ENCODE data around the gene EPGN.

EPGN gene

GRCh38 chr4:74311696-74312313 is 3.5 kb downstream of the EPGN start:
- TF ChIP-seq, protein P1, sequence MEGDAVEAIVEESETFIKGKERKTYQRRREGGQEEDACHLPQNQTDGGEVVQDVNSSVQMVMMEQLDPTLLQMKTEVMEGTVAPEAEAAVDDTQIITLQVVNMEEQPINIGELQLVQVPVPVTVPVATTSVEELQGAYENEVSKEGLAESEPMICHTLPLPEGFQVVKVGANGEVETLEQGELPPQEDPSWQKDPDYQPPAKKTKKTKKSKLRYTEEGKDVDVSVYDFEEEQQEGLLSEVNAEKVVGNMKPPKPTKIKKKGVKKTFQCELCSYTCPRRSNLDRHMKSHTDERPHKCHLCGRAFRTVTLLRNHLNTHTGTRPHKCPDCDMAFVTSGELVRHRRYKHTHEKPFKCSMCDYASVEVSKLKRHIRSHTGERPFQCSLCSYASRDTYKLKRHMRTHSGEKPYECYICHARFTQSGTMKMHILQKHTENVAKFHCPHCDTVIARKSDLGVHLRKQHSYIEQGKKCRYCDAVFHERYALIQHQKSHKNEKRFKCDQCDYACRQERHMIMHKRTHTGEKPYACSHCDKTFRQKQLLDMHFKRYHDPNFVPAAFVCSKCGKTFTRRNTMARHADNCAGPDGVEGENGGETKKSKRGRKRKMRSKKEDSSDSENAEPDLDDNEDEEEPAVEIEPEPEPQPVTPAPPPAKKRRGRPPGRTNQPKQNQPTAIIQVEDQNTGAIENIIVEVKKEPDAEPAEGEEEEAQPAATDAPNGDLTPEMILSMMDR (IDR thresholded peaks at IDR 0.05; ENCODE audit: low read depth, low read length), result peak; percentile 85
- no peak for TF ChIP-seq EZH2phosphoT487 (IDR thresholded peaks at IDR 0.05; ENCODE audit: low read depth)
- peaks cover 12% of the 10 kb centered on the region for H3K4me1 ChIP-seq (ENCODE audit: low read length)
- H3K36me3 ChIP-seq (replicated peaks; ENCODE audit: low read depth, low read length), result no peaks in the 10 kb centered on the region
- no peak overlapping the region for H3K4me3 ChIP-seq (ENCODE audit: low read length)
- H2AFZ ChIP-seq (ENCODE audit: low read depth, low read length), result no peak overlapping the region
- H3K9me3 ChIP-seq (ENCODE audit: insufficient read depth, low read length), result no peaks in the 10 kb centered on the region
- H3K9ac ChIP-seq (ENCODE audit: low read length), result no peak overlapping the region
- no peaks in the 10 kb centered on the region for H3K79me2 ChIP-seq (ENCODE audit: low read length)
- no peaks in the 10 kb centered on the region for H3K27me3 ChIP-seq (ENCODE audit: low read depth, low read length)
- peak overlapping the region; percentile 52 for H3K4me2 ChIP-seq (ENCODE audit: low read length)
- H3K27ac ChIP-seq (ENCODE audit: low read length), result no peak overlapping the region
- no peaks in the 10 kb centered on the region for H4K20me1 ChIP-seq (ENCODE audit: insufficient read depth, low read length)

GRCh38 chr4:74314329-74314728 is 6.1 kb downstream of the EPGN start:
- Histone ChIP-seq H4K20me1 (ENCODE audit: insufficient read depth, low read length) (no peaks in the 10 kb centered on the region), H3K27me3 (ENCODE audit: low read depth, low read length) (no peaks in the 10 kb centered on the region), H3K27ac (ENCODE audit: low read length) (no peak overlapping the region), H3K36me3 (replicated peaks; ENCODE audit: low read depth, low read length) (no peaks in the 10 kb centered on the region), H3K9me3 (ENCODE audit: insufficient read depth, low read length) (no peaks in the 10 kb centered on the region), H3K9ac (ENCODE audit: low read length) (no peak overlapping the region), H3K4me3 (ENCODE audit: low read length) (no peak overlapping the region), H3K4me2 (ENCODE audit: low read length) (no peak overlapping the region), H3K4me1 (ENCODE audit: low read length) (peaks cover 8% of the 10 kb centered on the region), H2AFZ (ENCODE audit: low read depth, low read length) (no peak overlapping the region), H3K79me2 (ENCODE audit: low read length) (no peaks in the 10 kb centered on the region)
- TF ChIP-seq, protein P1 (IDR thresholded peaks at IDR 0.05; ENCODE audit: low read depth, low read length), result no peak
- no peak for TF ChIP-seq EZH2phosphoT487 (IDR thresholded peaks at IDR 0.05; ENCODE audit: low read depth)

- no peaks in the 10 kb centered on the region for H3K36me3 ChIP-seq (replicated peaks; ENCODE audit: low read depth, low read length)
- H4K20me1 ChIP-seq (ENCODE audit: insufficient read depth, low read length), result no peaks in the 10 kb centered on the region
- H3K9me3 ChIP-seq (ENCODE audit: insufficient read depth, low read length), result no peaks in the 10 kb centered on the region
- no peak overlapping the region for H3K4me3 ChIP-seq (ENCODE audit: low read length)
- TF ChIP-seq EZH2phosphoT487 (IDR thresholded peaks at IDR 0.05; ENCODE audit: low read depth), result no peak
- TF ChIP-seq, protein P1 (IDR thresholded peaks at IDR 0.05; ENCODE audit: low read depth, low read length), result no peak
- H3K27ac ChIP-seq (ENCODE audit: low read length), result no peak overlapping the region
- H3K4me2 ChIP-seq (ENCODE audit: low read length), result no peak overlapping the region
- H3K4me1 ChIP-seq (ENCODE audit: low read length), result peaks cover 3% of the 10 kb centered on the region
- H3K79me2 ChIP-seq (ENCODE audit: low read length), result no peaks in the 10 kb centered on the region
- H2AFZ ChIP-seq (ENCODE audit: low read depth, low read length), result no peak overlapping the region
- no peak overlapping the region for H3K9ac ChIP-seq (ENCODE audit: low read length)
- no peaks in the 10 kb centered on the region for H3K27me3 ChIP-seq (ENCODE audit: low read depth, low read length)
Measured at GRCh38 chr4:74314944-74315343, 6.7 kb downstream of the EPGN start.

DNA sequence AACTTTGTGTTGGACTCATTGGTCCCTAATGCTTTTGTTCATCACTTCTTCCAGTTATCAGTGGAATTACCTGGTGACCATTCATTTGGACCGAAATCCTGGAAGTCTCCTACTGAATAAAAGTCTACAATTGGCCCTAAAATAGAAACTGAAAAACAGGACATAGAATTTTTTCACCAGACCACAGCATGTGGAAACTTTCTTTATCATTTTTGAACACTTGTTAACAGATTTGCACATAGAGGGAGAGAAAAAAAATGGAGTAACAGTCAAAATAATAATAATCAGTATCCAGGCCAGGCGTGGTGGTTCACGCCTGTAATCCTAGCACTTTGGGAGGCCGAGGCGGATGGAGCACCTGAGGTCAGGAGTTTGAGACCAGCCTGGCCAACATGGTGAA is 7.1 kb downstream of the EPGN start:
- H3K4me1 ChIP-seq (ENCODE audit: low read length), result peaks cover 3% of the 10 kb centered on the region
- H3K79me2 ChIP-seq (ENCODE audit: low read length), result no peaks in the 10 kb centered on the region
- no peak overlapping the region for H3K27ac ChIP-seq (ENCODE audit: low read length)
- no peak overlapping the region for H3K4me3 ChIP-seq (ENCODE audit: low read length)
- no peak overlapping the region for H3K4me2 ChIP-seq (ENCODE audit: low read length)
- no peaks in the 10 kb centered on the region for H3K36me3 ChIP-seq (replicated peaks; ENCODE audit: low read depth, low read length)
- no peaks in the 10 kb centered on the region for H3K27me3 ChIP-seq (ENCODE audit: low read depth, low read length)
- no peaks in the 10 kb centered on the region for H3K9me3 ChIP-seq (ENCODE audit: insufficient read depth, low read length)
- no peak overlapping the region for H3K9ac ChIP-seq (ENCODE audit: low read length)
- TF ChIP-seq, protein P1 (IDR thresholded peaks at IDR 0.05; ENCODE audit: low read depth, low read length), result no peak
- TF ChIP-seq EZH2phosphoT487 (IDR thresholded peaks at IDR 0.05; ENCODE audit: low read depth), result no peak
- H2AFZ ChIP-seq (ENCODE audit: low read depth, low read length), result no peak overlapping the region
- no peaks in the 10 kb centered on the region for H4K20me1 ChIP-seq (ENCODE audit: insufficient read depth, low read length)

Measured in OCI-LY3 (cell line).